ENCODE measurements around the gene MEG3.

MEG3 gene

GRCh38 chr14:100895411-100895810, 69.5 kb downstream of the MEG3 start:
- no peak for DNase-seq (ENCODE audit: low read depth in 2 of 2)

GRCh38 chr14:100896369-100897060, 70.6 kb downstream of the MEG3 start:
- DNase-seq (ENCODE audit: low read depth in 2 of 2), result no peak

DNA sequence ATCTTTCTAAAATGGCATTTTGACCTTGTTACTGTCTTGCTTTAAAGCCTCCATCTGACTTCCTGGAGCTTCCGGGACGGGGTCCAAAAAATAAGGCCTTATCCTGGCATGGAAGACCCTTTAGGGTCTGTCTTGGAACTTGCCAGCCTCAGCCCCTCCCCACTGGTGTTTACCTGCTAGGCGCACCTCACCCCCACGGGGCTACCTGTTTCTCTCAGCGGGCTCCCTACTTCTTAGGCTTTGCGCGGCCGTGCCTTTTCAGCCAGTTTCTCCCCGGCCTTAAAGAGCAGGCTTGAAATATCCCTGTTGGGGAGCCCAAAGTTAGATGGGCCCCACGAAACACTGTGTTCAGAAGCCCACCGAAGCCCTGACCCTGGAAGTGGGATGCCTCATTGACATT, 72.5 kb downstream of the MEG3 start:
- no peak for DNase-seq (ENCODE audit: low read depth in 2 of 2)

GRCh38 chr14:100898935-100899883, 73.3 kb downstream of the MEG3 start:
- no peak for DNase-seq (ENCODE audit: low read depth in 2 of 2)

GRCh38 chr14:100899884-100900771, 74.2 kb downstream of the MEG3 start:
- no peak for DNase-seq (ENCODE audit: low read depth in 2 of 2)

- no peak for DNase-seq (ENCODE audit: low read depth in 2 of 2)
Observed at GRCh38 chr14:100900837-100901390, 75.0 kb downstream of the MEG3 start.

DNA sequence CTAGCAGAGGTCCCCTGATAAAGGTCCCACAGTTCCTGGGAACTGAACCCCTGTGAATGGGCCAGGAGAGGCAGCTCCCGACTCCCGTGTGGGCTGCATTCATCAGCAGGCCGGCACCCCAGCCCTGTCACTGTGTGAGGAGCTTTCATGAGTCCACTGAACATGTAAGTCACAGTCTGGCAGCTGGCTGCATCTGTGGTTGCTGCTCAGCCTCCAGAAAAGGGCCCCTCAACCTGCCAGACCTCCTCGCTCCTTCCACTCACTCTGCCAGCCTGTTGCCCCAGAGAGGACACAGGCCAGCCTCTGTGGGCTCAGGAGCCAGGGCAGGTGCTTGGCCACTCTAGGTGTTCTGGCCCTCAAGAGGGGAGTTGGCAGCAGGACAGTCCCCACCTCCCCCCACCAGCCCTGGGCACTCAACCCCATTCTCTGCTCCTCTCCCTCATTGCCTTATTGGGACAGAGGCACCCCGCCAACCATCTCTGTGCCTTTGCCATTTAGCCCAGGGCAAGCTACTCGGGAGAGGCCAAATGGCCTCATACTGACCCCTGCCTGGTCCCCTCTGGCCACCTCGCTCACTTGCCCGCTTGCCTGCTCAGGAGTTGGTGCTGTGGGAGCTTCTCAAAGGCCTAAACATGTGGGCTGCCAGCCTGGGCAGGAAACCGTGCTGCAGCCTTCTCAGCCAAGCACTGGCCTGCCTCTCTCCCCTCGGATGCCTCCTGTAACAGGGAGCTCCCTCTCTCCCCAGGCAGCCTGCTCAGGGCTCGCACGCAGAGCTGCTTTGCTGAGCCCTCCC, 75.7 kb downstream of the MEG3 start:
- DNase-seq (ENCODE audit: low read depth in 2 of 2), result no peak

GRCh38 chr14:100902295-100903133, 76.6 kb downstream of the MEG3 start:
- no peak for DNase-seq (ENCODE audit: low read depth in 2 of 2)

DNA sequence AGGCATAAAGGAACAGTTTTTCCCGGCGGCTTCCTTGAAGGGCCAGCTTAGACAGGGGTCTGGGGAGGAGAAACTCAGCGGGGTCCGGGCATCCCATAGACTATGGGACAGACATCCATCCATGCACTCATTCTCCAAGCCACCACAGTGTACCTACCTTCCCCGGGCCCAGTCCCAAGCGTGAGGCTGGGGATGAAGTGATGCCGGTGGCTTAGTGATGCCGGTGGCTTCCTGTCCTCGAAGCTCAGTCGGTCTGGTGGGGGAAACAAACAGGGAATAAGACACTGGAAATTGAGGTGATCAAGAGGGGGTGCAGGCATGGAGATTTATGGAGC, 77.2 kb downstream of the MEG3 start:
- no peak for DNase-seq (ENCODE audit: low read depth in 2 of 2)

GRCh38 chr14:100903672-100904185, 77.8 kb downstream of the MEG3 start, which contains the start of gene RTL1:
TSS of gene RTL1 (minus strand) at chr14:100903722. CDS start at chr14:100884788, 18,934 bp downstream.
- DNase-seq (ENCODE audit: low read depth in 2 of 2), result no peak

GRCh38 chr14:100904307-100905087, 78.6 kb downstream of the MEG3 start:
- no peak for DNase-seq (ENCODE audit: low read depth in 2 of 2)

DNA sequence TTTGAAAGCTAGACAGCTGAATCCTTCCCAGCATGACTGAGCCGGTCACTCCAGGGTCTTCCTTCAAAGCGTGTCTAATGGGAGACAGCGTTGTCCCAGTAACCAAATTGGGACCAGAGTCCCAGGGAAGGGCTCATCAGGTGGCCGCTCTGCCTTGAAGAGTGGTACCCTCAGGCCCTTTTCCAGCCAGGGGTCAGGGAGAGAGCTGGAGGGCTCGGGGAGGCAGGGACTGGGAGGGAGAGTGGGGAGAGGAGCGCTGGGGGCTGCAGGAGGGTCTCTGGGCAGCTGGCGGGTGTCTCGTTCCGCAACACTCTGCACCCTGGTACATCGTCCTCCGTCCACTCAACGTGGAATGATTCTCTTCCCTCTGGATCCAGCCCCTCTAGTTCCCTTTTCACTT, 79.2 kb downstream of the MEG3 start:
- DNase-seq (ENCODE audit: low read depth in 2 of 2), result no peak

DNA sequence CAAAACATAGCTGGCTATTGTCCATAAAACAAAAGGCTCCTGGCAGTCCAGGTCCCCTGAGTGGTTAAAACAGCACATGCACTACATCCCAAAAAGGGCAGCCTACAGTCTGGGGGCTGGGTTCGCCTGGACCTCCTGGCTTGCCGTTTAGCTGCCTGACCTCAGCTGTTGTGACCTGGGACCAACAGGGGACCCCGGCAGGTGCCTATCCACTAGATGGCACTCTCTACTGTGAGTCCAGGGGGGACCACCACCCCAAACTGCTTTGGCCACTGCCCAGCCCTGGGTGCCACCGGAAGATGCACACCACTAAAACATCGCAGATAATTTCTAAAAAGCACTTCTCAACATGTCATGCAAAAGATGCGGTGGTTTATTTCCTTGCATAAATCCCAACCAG, 80.5 kb downstream of the MEG3 start:
- no peak for DNase-seq (ENCODE audit: low read depth in 2 of 2)

DNA sequence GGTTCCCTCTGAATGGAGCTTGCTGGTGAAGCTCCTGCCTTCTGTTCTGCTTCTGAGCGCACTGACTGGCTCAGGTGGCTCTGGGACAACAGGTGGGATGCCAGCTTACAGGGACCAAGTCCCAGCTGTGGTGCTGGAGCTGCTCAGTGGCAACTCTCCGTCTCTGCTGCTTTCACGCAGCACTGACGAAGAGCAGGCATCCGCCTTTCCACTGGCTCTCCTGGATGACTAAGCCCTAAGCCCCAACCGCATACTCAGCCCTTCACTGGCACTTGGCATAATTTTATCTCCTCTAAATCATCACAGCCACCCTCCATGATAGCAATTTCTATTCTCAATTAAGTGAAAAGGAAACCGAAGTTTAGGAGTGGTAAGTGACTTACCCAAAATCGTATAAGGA, 81.3 kb downstream of the MEG3 start:
- no peak for DNase-seq (ENCODE audit: low read depth in 2 of 2)

- DNase-seq (ENCODE audit: low read depth in 2 of 2), result no peak
Observed at GRCh38 chr14:100909439-100909838, 83.5 kb downstream of the MEG3 start.

All from stimulated activated CD8-positive, alpha-beta memory T cell treated with anti-CD3 and anti-CD28 coated beads, Interleukin-7, amount 100 ng/mL, for 1 hour (primary cell).